Activated T-helper 1 cell treated with Interleukin-2 at 50 U/mL for 16 hours (primary cell): ENCODE measurements around the gene ZWILCH.
"Not testable (repeated sequence)": the region's sequence is repeated elsewhere in the genome, so short reads cannot be mapped to it uniquely, and the experiment has no call there.

Source experiments
- DNase-seq: peaks from one replicate; pipeline ENCODE4 v3.0.0-alpha.2; 2020; ENCODE audit warnings: low read depth

ZWILCH gene

GRCh38 chr15:66488525-66488924, 16.6 kb upstream of the ZWILCH start:
- no peak for DNase-seq

GRCh38 chr15:66489179-66489791, 15.8 kb upstream of the ZWILCH start:
- no peak for DNase-seq

DNA sequence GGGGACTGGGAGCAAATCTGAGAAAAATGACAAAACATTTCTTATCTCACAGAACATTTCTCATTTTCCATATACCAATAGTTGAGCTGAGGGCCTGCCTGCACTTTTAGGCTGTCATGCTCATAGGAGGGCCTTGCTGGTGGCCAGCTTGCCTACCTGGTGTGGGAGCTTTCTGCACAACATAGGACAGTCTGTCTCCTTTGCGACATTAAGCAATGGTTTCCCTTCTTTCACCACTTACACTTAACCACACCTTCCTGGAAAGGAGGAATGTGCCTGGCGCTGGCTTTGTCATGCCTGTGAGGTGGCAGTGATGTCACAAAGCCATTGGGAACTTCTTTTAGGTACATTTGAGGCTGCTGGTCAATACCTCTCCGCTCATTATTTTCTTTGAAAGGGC, 13.3 kb upstream of the ZWILCH start:
- DNase-seq = no peak

DNA sequence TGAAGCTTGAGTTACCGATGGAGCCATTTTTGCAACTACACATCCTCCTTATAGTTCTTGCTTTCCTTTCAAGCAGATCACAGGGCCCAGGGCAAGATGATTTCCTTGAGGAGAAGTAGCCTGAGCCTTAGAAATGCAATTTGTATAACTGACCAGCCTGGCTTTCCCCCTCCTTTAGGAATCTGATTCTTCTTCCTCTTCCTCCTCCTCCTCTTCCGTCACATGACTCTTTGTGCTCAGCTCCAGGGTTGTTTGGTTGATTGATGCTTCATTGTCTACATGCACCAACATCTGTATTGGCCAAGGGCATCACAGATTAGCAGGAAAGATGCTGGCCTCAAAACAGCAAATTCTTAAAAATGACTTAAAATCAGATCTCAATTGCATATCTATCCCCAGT, 10.9 kb upstream of the ZWILCH start:
- DNase-seq = no peak

GRCh38 chr15:66496951-66497501, 8.1 kb upstream of the ZWILCH start:
- no peak for DNase-seq

DNA sequence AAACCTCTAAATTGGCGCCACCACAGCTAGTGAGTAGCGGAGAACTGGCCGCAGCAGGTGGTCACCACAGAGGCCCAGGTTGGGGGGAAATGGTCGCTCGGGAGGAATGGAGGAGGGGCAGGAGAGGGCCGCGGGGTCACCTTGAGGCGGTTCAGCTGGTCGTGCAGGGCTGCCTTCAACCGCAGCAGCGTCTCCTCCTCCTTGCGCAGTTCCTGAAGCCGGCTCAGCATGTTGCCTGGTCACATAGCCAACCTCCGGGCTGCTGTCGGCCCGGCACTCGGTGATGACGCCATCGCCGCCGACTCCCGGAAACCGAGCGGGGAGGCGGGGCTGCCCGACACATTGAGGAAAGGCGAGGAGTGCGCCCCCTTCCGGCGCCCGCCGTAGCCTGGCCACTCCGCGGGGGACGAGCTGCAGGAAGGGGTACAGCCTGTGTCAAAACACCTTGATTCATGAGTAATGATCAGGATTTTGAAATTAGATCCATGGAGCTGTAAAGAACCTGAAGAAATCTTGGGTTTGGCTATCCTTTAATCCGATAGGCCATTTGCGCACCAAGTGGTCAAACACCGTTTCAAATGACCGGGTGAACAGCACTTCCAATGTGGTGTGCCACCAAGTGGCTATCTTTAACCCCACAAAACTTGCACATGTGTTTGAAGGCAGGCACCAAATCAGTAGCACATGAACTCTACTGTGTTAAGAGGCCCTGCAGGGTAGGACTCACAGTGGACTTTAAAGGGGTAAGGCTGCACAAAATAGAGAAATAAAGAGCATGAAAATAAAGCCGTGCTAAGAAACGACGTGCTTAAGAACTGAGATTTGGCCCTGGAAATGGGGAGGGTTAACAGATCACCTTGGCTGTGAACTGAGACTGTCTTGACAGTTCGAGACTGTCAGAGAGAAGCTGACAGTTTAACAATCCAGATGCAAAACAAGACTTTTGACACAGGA, 7.3 kb upstream of the ZWILCH start, which contains the start of gene SNAPC5:
SNAPC5 (minus strand) TSS at position 261 of the 954 bp plus-strand sequence; CDS start at position 230, 31 bp downstream.
- DNase-seq = peak; percentile 97

DNA sequence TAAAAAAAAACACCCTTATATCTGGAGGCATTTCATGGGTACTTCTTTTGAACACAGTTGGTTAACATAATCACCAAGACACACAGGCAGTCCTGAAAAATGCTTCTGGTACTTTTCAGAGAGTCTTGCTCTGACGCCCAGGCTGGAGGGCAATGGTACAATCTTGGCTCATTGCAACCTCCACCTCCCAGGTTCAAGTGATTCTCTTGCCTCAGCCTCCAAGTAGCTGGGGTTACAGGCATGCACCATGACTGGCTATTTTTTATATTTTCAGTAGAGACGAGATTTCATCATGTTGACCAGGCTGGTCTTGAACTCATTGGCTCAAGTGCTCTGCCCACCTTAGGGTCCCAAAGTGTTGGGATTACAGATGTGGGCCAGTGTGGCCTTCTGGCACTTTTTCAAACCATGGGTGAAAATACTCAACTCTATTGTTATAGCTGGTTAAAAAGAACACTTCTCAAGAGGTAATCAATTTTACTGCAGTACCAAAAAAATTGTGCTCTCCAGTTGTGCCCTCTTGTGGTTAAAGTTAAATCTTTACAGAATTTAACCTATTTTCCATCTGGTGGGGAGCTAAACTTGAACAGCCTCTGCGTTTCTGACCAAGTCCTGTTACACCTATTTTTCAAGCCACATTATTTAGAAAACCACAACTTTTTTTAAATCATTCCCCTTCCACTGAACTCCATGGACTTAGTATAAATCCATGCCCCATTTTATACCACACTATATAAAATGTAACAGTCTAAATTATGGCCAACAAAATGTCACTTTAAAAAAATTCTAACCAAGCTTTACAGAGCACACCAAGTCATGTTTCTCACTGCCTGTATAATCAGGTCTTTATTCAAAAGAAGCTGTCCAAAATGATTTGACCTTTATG, 6.4 kb upstream of the ZWILCH start:
- DNase-seq = no peak

DNA sequence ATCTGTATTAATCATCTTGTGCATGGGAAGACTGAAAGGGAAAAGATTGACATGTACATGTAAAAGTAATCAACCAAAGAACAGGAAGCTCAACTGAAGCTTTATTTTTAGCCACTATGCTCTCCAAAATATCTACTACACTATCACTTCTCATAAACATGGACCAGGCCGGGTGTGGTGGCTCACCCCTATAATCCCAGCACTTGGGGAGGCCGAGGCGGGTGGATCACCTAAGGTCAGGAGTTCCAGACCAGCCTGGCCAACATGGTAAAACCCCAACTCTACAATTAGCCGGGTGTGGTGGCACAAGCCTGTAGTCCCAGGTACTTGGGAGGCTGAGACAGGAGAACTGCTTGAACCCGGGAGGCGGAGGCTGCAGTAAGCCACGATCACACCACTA, 4.8 kb upstream of the ZWILCH start:
- DNase-seq = not testable (repeated sequence)

DNA sequence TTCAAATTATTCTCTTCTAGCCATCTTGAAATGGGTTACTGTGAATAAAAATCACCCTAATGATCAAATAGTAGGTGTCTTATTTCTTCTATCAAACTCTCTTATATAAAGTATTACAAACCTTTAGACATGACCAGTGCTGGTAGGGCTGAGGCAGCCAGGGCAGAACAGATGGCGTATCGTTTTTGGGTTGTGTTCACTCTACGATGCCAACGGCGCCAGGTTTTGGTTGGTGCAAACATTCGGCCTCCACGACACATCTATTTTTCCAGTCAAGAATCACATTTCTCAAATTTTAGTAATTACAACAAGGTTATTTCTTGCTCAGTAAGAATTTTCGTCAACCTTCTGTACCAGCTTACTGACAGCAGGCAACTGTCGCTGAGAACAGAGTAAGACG, 2.6 kb upstream of the ZWILCH start:
- no peak for DNase-seq

GRCh38 chr15:66503041-66503648, 2.0 kb upstream of the ZWILCH start:
- DNase-seq = not testable (repeated sequence)

- no peak for DNase-seq
These were observed 1.2 kb upstream of the ZWILCH start for GRCh38 chr15:66503780-66504562.

GRCh38 chr15:66505430-66505811, 295 bp downstream of the ZWILCH start:
- DNase-seq = no peak

DNA sequence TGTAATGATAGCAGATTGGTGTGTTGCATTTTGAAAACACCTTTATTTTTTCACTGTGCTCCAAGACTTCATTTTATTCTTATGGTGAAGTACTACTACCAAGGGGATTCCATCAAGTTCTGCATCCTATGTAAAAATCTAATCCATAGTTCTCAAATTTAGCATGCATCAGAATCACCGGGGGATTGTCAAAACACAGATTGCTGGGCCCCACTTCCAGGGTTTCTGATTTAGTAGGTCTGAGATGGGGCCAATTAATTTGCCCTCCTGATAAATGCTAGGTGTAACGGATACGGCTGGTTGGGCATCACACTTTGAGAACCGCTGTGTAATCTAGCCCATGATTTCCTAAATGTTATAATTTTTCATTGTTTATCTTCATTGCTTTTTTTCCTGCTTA, 692 bp downstream of the ZWILCH start:
- DNase-seq = no peak

DNA sequence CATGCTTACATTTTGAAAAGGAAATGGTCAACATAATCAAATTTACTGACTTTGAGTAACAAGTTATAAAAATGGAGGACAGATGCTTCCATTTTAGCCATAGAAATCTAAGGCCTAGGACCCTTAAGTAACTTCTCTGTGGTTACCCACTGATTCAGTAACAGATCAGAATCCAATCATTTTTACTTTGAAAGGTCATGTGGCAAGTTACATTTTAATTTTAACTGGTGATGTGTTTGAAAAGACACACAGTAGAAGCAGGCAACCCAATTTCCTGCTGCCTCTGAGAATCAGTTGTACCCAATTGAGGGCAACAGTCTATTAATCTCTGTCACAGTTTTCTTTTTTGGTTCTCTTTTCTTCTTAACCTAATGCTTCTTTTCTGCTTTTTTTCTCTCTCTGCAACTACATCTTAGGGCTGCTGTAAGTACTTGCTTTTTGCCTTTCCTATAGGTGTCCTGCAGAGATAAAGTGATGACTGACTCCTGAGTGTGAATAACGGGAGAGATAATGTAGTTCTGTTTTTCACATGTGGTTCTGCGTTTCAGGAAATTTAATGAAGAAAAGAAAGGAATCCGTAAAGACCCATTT, 3.3 kb downstream of the ZWILCH start:
- DNase-seq = no peak

DNA sequence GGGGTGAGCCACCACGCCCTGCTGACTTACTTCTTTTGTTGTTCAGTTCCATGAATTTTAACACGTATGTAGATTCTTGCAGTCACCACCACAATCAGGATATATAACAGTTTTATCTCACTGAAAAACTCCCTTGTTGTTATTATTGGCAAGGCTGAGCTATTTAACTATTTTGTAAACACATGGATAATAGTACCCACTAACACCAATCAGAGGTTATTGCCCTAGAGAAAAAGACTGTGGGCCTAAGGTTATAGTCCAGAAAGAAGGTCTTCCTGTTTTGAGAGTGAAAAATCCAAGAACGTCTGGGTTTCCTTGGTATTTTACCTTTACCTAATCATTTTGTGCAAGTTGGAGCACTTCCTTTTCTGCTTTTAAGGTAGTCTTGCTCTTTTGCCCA, 9.5 kb downstream of the ZWILCH start:
- DNase-seq = no peak

- DNase-seq = no peak
These were observed 10.8 kb downstream of the ZWILCH start for GRCh38 chr15:66515901-66516322.

DNA sequence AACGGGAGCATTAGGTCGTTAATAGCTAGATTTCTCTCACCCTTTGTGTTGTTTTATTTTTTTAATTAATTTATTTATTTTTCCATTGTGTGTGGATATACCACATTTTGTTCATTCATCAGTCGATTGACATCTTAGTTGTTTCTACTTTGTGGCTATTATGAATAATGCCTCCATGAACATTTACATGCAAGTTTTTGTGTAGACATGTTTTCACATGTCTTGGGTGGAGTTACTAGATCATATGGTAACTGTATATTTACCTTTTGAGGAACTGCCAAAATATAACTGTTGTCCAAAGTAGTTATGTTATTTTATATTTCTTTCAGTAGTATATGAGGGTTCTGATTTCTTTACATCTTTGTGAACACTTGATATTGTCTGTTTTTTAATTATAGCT, 18.8 kb downstream of the ZWILCH start:
- no peak for DNase-seq

GRCh38 chr15:66524838-66525237, 19.7 kb downstream of the ZWILCH start:
- no peak for DNase-seq

GRCh38 chr15:66535056-66535455, 29.9 kb downstream of the ZWILCH start:
- DNase-seq = no peak

GRCh38 chr15:66542896-66543295, 37.8 kb downstream of the ZWILCH start:
- no peak for DNase-seq
